Adrenal gland (tissue), 12 donors: Measurements from ENCODE around the gene RPS15A. TPM values are rescaled to one million over a fixed set of nuclear protein-coding genes. Genes with fewer than 3 reads are reported as not detected.

Source experiments
- DNase-seq, 7 donors: peaks; one replicate each; pipeline ENCODE4 v3.0.0-alpha.2; 2019 to 2020
- H3K27ac ChIP-seq, 5 donors: fragments of 200-600 bp; sonication (generic) in 4 of 5; 1 replicate in 3 of 5; 2 replicates in 2 of 5; pipeline versions ENCODE4 v1.5.1 to v1.8.0; 2016 to 2020; ENCODE audit warnings: mild to moderate bottlenecking in 1 of 5
- H3K27me3 ChIP-seq: fragments of 200-600 bp; 2 replicates; pipeline ENCODE4 v1.8.0; 2021
- H3K36me3 ChIP-seq, 2 donors: fragments of 200-600 bp; replicated peaks in 1 of 2; 1 replicate in 1 of 2; 2 replicates in 1 of 2; pipeline versions ENCODE4 v1.5.1 to v1.8.0; 2018 to 2022
- H3K4me1 ChIP-seq, 2 donors: fragments of 200-600 bp; replicated peaks in 1 of 2; 1 replicate in 1 of 2; 2 replicates in 1 of 2; pipeline versions ENCODE4 v1.5.1 to v1.8.0; 2018 to 2021
- H3K4me3 ChIP-seq, 4 donors: fragments of 200-600 bp; sonication (generic) in 3 of 4; one replicate each; pipeline ENCODE4 v1.5.1; 2016 to 2018
- H3K9me3 ChIP-seq, 3 donors: fragments of 200-600 bp; sonication (generic) in 1 of 3; replicated peaks in 1 of 3; 1 replicate in 2 of 3; 2 replicates in 1 of 3; pipeline versions ENCODE4 v1.5.1 to v1.8.0; 2016 to 2021
- POLR2A ChIP-seq, 2 donors: fragments of 450-650 bp; IDR thresholded peaks; one replicate each; pipeline ENCODE4 v1.6.1; 2017; ENCODE audit warnings: antibody characterized with exemption in 2 of 2, mild to moderate bottlenecking in 2 of 2, moderate library complexity in 1 of 2
- WGBS, 4 donors: extraction: QIAGEN DNeasy Blood & Tissue Kit in 2 of 4; methylation state at CpG; one replicate each; pipeline versions ENCODE4 v1.1.5 to v1.1.7; 2013 to 2017; 5-methylcytosine and 5-hydroxymethylcytosine counted together
- intact Hi-C, 2 donors: fragments of 100-400 bp; cut with DNase I; formaldehyde crosslinking; loops; one replicate each; pipeline versions ENCODE4 v1.14.1 to v1.15.0; 2022 to 2023
- polyA plus RNA-seq, 3 donors: library from polyadenylated mRNA; stranded (reverse); fragments of 200-250 nt in 2 of 3; fragments of 350-450 nt in 1 of 3; fragmentation: Illumina TruSeq in 1 of 3; extraction: RNeasy Lipid Tissue Mini Kit (QIAGEN cat#74804) in 1 of 3; gene quantifications; one replicate each; pipeline ENCODE4 v1.2.3, GENCODE V29; 2013 to 2014
- total RNA-seq, 9 donors: library from RNA; depleted of rRNA in 4 of 9; stranded (reverse); fragments of >200 nt in 4 of 9; fragments of 120-200 nt in 1 of 9; fragmentation: NEBNext Ultra II Directional in 1 of 9; extraction: Animal tissue kit (Norgen Biotek cat#: 25700) in 1 of 9; gene quantifications; one replicate each; pipeline versions ENCODE4 v1.1.0 to v1.2.4, GENCODE V29; 2013 to 2023
- TF ChIP-seq, protein P1 (sequence below), 6 experiments: fragments of 450-650 bp in 4 of 6; fragments of 200-600 bp in 2 of 6; sonication (generic) in 1 of 6; IDR thresholded peaks; 1 replicate in 5 of 6; 2 replicates in 1 of 6; pipeline versions ENCODE4 v1.5.1 to v1.8.0; 2016 to 2021; ENCODE audit warnings: antibody characterized with exemption in 6 of 6, mild to moderate bottlenecking in 2 of 6, moderate library complexity in 1 of 6
- donor health status: healthy with polysubstance abuse.
- donor health status: Bipolar disorder and iron deficiency.
- donor health status: DM: yes; HTN: yes; CAD: no.
- donor health status: DM: no; HTN: no; CAD: no.
- donor health status: DM: no; HTN: no; CAD: no.
- donor health status: DM: yes; HTN: yes; CAD: no.

The RPS15A gene
- total and polyA plus RNA-seq, 12 donors = 839 to 2,498 (median 1,354) TPM

DNA sequence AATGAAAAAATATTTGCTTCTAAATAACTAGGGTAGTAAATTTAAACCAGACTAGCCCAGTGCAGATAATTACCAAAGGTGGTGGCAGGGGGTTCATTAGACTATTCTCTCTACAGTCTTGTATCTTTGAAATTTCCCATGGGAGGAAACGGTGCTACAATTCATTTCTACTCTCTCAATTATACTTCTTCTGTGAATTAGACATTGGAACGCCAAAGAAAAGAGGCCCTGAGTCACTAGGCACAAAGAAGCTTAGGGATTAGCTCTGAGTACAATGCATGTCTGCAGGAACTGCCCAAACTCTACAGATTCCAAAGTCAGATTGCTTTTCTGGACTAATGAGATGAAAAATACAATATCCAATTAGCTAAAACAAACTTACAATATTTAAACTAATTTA lies 41.9 kb upstream of the RPS15A start:
- H3K4me1 ChIP-seq = no peaks in the 10 kb centered on the region
- TF ChIP-seq POLR2A (IDR thresholded peaks at IDR 0.05) = no peak
- TF ChIP-seq, protein P1, sequence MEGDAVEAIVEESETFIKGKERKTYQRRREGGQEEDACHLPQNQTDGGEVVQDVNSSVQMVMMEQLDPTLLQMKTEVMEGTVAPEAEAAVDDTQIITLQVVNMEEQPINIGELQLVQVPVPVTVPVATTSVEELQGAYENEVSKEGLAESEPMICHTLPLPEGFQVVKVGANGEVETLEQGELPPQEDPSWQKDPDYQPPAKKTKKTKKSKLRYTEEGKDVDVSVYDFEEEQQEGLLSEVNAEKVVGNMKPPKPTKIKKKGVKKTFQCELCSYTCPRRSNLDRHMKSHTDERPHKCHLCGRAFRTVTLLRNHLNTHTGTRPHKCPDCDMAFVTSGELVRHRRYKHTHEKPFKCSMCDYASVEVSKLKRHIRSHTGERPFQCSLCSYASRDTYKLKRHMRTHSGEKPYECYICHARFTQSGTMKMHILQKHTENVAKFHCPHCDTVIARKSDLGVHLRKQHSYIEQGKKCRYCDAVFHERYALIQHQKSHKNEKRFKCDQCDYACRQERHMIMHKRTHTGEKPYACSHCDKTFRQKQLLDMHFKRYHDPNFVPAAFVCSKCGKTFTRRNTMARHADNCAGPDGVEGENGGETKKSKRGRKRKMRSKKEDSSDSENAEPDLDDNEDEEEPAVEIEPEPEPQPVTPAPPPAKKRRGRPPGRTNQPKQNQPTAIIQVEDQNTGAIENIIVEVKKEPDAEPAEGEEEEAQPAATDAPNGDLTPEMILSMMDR (IDR thresholded peaks at IDR 0.05) = no peak

DNA sequence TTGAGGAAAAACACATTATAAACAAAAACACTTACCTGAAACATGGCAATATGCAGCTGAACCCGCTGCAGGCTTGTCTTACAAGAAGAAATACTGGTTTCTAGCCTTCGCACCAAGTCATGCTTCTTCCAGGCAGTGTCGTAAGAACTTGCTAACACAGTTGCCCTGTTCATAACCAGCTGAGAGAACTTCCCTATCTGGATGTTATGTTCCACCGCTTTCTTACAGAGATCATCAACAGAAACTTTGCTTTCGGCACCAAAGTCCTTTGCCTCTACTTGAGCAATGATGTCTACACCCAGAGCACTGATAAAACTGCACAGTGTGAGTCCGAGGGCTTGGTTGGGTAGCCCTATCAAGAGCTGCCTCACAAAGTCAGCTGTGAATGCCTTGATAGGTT lies 39.1 kb upstream of the RPS15A start:
- 95 to 98% (median 96%) methylated on average over 6 of the region's 6 CpGs for WGBS, 4 donors
- intact Hi-C loops = no loop called here

More for the DNA sequence above, 41.9 kb upstream of the RPS15A start:
- no peak overlapping the region for H3K27ac ChIP-seq
- intact Hi-C loops = no loop called here
- H3K9me3 ChIP-seq = no peaks in the 10 kb centered on the region
- DNase-seq = no peak
- 85 to 92% (median 89%) methylated on average over 2 of the region's 2 CpGs for WGBS, 4 donors
- H3K4me3 ChIP-seq = no peak overlapping the region
- H3K27me3 ChIP-seq = no peaks in the 10 kb centered on the region
- H3K36me3 ChIP-seq = peaks cover 0 to 91% of the 10 kb centered on the region in 2 donors

DNA sequence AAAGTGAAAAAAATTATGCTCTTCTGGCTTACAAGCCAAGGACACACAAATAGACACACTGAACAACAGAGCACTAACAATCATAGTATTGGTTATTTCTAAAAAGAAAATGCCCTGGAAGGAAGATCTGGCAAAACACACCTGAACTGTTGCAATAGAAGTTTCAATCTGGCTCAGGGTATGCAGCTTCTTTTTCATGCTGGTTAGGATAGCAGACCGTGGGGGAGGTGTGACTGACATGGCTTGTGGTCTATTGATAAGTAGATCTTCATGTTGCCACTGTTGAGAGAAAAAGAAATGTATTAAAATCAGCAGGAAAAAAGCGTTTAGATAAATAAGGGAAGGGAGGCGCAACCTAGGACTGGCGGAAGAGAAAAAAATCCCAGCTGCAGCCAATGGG lies 37.8 kb upstream of the RPS15A start:
- H3K4me1 ChIP-seq = no peaks in the 10 kb centered on the region
- 95 to 97% (median 96%) methylated on average over 4 of the region's 4 CpGs for WGBS, 4 donors
- DNase-seq = no peak
- no peak overlapping the region for H3K4me3 ChIP-seq
- TF ChIP-seq POLR2A (IDR thresholded peaks at IDR 0.05) = no peak
- TF ChIP-seq, protein P1 (IDR thresholded peaks at IDR 0.05) = no peak
- H3K36me3 ChIP-seq = peaks cover 0 to 52% of the 10 kb centered on the region in 2 donors
- no peaks in the 10 kb centered on the region for H3K27me3 ChIP-seq
- H3K9me3 ChIP-seq = no peaks in the 10 kb centered on the region
- H3K27ac ChIP-seq = no peak overlapping the region
- intact Hi-C loops = no loop called here

More for the DNA sequence above, 39.1 kb upstream of the RPS15A start:
- Histone ChIP-seq H3K4me1 (no peaks in the 10 kb centered on the region), H3K36me3 (peaks cover 0 to 66% of the 10 kb centered on the region in 2 donors), H3K27me3 (no peaks in the 10 kb centered on the region), H3K27ac (no peak overlapping the region), H3K4me3 (no peak overlapping the region), H3K9me3 (no peaks in the 10 kb centered on the region)
- DNase-seq = no peak
- TF ChIP-seq, protein P1 (IDR thresholded peaks at IDR 0.05) = no peak

DNA sequence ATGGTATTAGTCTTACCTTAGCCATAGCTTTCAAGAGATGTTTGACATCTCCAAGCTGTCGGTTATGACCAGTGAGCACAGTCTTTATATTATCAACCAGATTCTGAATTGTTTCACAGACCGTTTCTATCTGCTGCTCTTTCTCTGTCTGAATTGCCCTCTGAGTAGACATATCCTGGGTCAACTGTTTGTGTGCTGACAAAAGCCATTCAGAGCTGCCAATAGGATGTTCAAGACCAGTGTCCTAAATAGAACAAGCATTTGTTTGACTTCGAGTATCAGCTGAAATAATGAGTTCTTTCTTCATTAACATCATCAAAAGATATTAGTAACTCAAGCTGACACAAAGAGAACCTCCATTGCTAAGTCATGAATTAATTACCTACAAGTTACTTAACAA lies 26.2 kb upstream of the RPS15A start:
- DNase-seq = no peak
- intact Hi-C loops = no loop called here
- Histone ChIP-seq H3K36me3 (peaks cover 0 to 64% of the 10 kb centered on the region in 2 donors), H3K27me3 (no peaks in the 10 kb centered on the region), H3K4me1 (peaks cover 3 to 5% of the 10 kb centered on the region in 2 donors), H3K27ac (no peak overlapping the region), H3K4me3 (no peak overlapping the region), H3K9me3 (no peaks in the 10 kb centered on the region)
- no peak for TF ChIP-seq POLR2A (IDR thresholded peaks at IDR 0.05)
- TF ChIP-seq, protein P1 (IDR thresholded peaks at IDR 0.05) = no peak
- 78 to 86% (median 84%) methylated on average over 3 of the region's 3 CpGs for WGBS, 4 donors
